Natural killer cell treated with Interleukin-12 subunit alpha and Interleukin-12 subunit beta and Interleukin-15 and Interleukin-18, amount 100 ng/mL, for 72 hours (primary cell): Measurements from ENCODE around the gene SNED1. TPM values are rescaled to one million over a fixed set of nuclear protein-coding genes. Genes with fewer than 3 reads are reported as not detected.
A peak's percentile ranks its signal among the peaks of the same experiment; 100 is the strongest.

Source experiments
- ATAC-seq, 2 donors: fragments of 150-1000 bp; cut with Tn5 transposase in 1 of 2; sonication (Bioruptor Pico), chemical (Tn5 transposase) in 1 of 2; 2 replicates each; pipeline ENCODE4 v1.10.0; 2021
- DNase-seq: peaks from one replicate; pipeline ENCODE4 v3.0.0; 2022; ENCODE audit warnings: low spot score
- H3K27ac Mint-ChIP-seq, 2 donors: 1 replicate in 1 of 2; 2 replicates in 1 of 2; pipeline ENCODE4 v1.8.0; 2022; ENCODE audit warnings: mixed read lengths in 2 of 2, mild to moderate bottlenecking in 1 of 2, moderate library complexity in 1 of 2
- H3K27me3 Mint-ChIP-seq, 2 donors: 1 replicate in 1 of 2; 2 replicates in 1 of 2; pipeline ENCODE4 v1.8.0; 2022; ENCODE audit warnings: mixed read lengths in 2 of 2
- H3K36me3 Mint-ChIP-seq: one replicate; pipeline ENCODE4 v1.8.0; 2022; ENCODE audit warnings: mixed read lengths
- H3K4me1 Mint-ChIP-seq, 2 donors: 1 replicate in 1 of 2; 2 replicates in 1 of 2; pipeline ENCODE4 v1.8.0; 2022; ENCODE audit warnings: low read depth in 2 of 2, mixed read lengths in 2 of 2, mild to moderate bottlenecking in 1 of 2
- H3K4me3 Mint-ChIP-seq: one replicate; pipeline ENCODE4 v1.8.0; 2022; ENCODE audit warnings: mixed read lengths
- H3K9me3 Mint-ChIP-seq: 2 replicates; pipeline ENCODE4 v1.8.0; 2022; ENCODE audit warnings: mixed read lengths
- total RNA-seq, 2 donors: library from RNA; stranded (reverse); gene quantifications; one replicate each; pipeline ENCODE4 v1.2.3, GENCODE V29; 2022

SNED1 gene
- total RNA-seq, 2 donors from 2014 or later = 0.14 TPM; not detected in 1

DNA sequence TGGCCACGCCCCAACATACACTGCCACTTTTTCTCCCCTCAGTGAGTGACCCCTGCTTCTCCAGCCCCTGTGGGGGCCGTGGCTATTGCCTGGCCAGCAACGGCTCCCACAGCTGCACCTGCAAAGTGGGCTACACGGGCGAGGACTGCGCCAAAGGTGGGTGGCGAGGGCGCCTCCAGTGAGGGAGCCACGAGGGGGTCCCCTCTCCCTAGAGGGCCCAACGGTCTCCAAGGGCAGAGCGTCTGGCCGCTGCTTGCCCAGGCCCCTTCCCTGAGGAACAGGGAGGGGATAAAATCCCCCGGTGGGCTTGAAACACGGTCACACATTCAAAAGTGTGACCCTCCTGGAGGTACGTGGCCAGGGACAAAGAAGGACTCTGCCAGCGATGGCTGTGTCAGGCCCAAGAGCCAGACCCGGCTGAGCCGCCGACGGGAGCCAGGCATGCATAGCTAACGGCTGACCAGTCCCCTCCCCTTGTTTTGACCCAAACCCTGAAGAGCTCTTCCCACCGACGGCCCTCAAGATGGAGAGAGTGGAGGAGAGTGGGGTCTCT lies 66.5 kb downstream of the SNED1 start:
- H3K36me3 Mint-ChIP-seq = no peaks in the 10 kb centered on the region
- H3K9me3 Mint-ChIP-seq = no peaks in the 10 kb centered on the region
- H3K27me3 Mint-ChIP-seq = peaks cover 0 to 2% of the 10 kb centered on the region in 2 donors
- H3K4me1 Mint-ChIP-seq = peaks cover 0 to 3% of the 10 kb centered on the region in 2 donors
- no peak overlapping the region for H3K27ac Mint-ChIP-seq
- DNase-seq = no peak
- ATAC-seq = no peak
- no peak overlapping the region for H3K4me3 Mint-ChIP-seq

DNA sequence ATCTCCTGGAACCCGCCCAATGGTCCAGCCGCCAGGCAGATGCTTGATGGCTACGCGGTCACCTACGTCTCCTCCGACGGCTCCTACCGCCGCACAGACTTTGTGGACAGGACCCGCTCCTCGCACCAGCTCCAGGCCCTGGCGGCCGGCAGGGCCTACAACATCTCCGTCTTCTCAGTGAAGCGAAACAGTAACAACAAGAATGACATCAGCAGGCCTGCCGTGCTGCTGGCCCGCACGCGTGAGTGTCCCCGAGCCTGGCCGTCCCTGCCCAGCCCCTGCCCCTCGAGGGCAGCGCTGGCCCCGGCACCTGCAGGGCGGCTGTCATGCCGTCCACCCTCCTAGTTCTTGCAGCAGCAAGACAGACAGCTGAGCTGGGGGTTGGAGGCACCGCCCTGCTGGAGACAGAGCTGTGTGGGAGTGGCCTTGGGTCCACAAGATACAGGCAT lies 67.0 kb downstream of the SNED1 start:
- DNase-seq (no peak), ATAC-seq (no peak)
- no peaks in the 10 kb centered on the region for H3K9me3 Mint-ChIP-seq
- no peak overlapping the region for H3K27ac Mint-ChIP-seq
- H3K36me3 Mint-ChIP-seq = no peaks in the 10 kb centered on the region
- peaks cover 0 to 3% of the 10 kb centered on the region in 2 donors for H3K4me1 Mint-ChIP-seq
- H3K27me3 Mint-ChIP-seq = peaks cover 0 to 2% of the 10 kb centered on the region in 2 donors
- H3K4me3 Mint-ChIP-seq = no peak overlapping the region

DNA sequence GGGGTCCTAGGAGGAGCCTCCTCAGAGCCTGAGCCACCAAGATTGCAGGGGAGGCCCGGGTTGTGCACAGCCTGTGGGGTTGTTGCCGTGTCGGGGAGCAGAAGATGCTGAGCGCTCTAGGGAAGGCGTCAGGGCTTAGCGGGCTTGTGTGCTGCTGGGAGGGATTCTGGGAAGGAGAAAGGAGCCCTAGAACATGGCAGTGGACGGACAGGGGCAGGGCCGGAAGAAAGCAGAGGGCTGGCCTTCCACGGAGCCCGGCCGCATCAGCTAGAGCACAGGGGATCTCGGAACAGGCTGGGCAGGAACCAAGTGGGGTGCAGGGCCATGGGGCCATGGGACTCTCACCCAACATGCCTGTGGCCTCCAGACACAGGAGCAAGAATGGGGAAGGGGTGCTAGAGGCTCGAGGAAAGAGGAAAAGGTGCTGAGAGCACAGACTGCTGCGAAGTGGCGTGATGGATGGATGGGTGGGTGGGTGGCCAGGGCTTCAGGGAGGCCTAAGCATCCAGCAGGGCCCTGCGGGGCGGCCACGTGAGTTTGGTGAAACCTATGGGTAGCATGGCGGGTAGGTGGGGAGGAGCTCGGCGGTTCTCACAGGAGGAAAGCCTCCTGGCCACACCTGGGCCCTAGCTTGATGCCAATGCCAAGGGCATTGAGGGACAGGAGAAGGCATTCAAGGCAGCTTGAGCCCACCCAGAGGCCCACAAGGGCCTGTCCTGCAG lies 67.9 kb downstream of the SNED1 start:
- no peak overlapping the region for H3K4me3 Mint-ChIP-seq
- ATAC-seq (no peak), DNase-seq (no peak)
- H3K27ac Mint-ChIP-seq = no peak overlapping the region
- H3K4me1 Mint-ChIP-seq = peaks cover 0 to 3% of the 10 kb centered on the region in 2 donors
- no peaks in the 10 kb centered on the region for H3K9me3 Mint-ChIP-seq
- no peaks in the 10 kb centered on the region for H3K36me3 Mint-ChIP-seq
- peaks cover 0 to 2% of the 10 kb centered on the region in 2 donors for H3K27me3 Mint-ChIP-seq

DNA sequence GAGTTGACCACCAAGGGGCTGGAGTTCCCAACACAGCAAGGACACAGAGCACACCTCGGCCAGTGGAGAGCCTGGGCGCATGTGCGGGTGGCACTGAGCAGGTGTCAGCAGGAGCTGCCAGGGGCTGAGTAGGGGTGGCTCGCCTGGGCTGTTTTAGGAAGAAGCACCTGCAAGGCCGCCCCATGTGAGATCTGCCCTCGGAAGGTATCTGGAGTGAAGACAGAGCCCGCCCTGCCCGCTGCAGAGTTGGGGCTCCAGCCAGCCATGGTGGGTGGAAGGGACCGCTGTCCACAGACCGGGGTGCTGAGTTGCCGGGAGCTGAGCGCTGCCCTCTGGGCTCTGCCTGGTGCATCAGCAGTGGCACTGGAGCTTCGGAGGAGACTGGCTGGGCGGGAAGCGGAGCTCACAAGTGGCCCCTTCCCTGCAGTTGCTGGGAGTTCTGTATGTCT lies 68.5 kb downstream of the SNED1 start:
- Mint-ChIP-seq H3K9me3 (no peaks in the 10 kb centered on the region), H3K4me1 (peaks cover 0 to 3% of the 10 kb centered on the region in 2 donors), H3K27me3 (peaks cover 0 to 2% of the 10 kb centered on the region in 2 donors), H3K4me3 (no peak overlapping the region), H3K36me3 (no peaks in the 10 kb centered on the region), H3K27ac (no peak overlapping the region)
- DNase-seq (peak; percentile 49), ATAC-seq (no peak)

DNA sequence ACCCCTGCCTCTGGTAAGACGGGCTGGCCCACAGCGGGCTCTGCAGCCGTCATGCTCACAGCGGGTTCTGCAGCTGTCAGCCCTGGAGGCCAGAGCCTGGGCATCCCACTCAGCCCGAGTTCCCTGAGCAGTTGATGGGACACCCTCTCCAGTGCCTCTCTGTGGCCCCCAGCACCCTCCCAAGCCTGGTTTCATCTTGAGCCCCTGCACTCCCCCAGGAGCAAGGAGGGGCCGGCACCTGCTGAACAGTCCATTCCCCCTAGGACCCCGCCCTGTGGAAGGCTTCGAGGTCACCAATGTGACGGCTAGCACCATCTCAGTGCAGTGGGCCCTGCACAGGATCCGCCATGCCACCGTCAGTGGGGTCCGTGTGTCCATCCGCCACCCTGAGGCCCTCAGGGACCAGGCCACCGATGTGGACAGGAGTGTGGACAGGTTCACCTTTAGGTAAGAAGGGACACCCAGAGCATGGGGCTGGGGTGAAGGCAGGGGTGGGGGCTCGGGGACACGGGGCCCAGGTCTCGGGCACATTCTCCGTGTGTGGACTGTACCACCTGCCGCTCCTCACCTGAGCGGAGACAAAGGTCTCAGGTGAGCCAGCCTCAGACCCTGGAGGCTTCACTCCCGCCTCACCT lies 69.2 kb downstream of the SNED1 start:
- Mint-ChIP-seq H3K27ac (no peak overlapping the region), H3K4me3 (no peak overlapping the region), H3K36me3 (no peaks in the 10 kb centered on the region), H3K4me1 (peaks cover 0 to 8% of the 10 kb centered on the region in 2 donors), H3K27me3 (peaks cover 0 to 2% of the 10 kb centered on the region in 2 donors), H3K9me3 (no peaks in the 10 kb centered on the region)
- ATAC-seq (no peak), DNase-seq (no peak)

DNA sequence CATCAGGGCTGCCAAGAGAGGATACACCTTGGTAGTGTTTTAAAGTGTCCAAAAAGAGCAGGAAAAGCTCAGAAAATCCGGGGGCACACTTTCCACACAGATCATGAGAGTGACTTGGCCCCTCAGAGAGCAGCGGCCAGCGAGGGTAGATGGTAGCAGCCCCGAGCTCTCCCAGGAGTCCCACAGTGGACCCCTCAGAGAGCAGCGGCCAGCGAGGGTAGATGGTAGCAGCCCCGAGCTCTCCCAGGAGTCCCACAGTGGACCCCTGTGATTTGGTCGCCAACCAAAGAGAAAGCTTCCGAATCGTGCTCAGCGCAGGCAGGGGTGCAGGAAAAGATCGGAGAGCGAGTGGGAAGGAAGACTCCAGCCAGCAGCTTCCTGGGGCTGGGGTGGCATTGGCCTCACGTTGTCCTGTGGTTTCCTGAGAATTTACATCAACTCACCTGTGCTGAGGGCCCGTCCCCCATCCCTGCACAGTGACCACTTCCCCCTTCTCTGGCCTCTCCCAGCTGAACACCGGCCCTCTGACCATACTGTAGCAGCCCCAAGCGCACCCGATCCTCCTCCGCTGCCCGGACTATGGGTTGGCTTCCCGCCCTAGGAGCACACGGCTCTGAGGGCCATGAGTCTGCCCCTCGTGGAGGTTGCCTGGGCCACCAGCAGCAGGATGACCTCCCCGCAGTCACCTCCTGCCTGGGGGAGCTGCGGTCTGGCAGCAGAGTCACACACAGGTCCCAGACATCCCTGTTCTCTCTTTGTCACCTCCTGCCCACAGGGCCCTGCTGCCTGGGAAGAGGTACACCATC lies 69.9 kb downstream of the SNED1 start:
- Mint-ChIP-seq H3K27me3 (no peaks in the 10 kb centered on the region), H3K36me3 (no peaks in the 10 kb centered on the region), H3K9me3 (no peaks in the 10 kb centered on the region), H3K4me1 (peaks cover 0 to 9% of the 10 kb centered on the region in 2 donors), H3K4me3 (no peak overlapping the region), H3K27ac (no peak overlapping the region)
- ATAC-seq (no peak), DNase-seq (no peak)

DNA sequence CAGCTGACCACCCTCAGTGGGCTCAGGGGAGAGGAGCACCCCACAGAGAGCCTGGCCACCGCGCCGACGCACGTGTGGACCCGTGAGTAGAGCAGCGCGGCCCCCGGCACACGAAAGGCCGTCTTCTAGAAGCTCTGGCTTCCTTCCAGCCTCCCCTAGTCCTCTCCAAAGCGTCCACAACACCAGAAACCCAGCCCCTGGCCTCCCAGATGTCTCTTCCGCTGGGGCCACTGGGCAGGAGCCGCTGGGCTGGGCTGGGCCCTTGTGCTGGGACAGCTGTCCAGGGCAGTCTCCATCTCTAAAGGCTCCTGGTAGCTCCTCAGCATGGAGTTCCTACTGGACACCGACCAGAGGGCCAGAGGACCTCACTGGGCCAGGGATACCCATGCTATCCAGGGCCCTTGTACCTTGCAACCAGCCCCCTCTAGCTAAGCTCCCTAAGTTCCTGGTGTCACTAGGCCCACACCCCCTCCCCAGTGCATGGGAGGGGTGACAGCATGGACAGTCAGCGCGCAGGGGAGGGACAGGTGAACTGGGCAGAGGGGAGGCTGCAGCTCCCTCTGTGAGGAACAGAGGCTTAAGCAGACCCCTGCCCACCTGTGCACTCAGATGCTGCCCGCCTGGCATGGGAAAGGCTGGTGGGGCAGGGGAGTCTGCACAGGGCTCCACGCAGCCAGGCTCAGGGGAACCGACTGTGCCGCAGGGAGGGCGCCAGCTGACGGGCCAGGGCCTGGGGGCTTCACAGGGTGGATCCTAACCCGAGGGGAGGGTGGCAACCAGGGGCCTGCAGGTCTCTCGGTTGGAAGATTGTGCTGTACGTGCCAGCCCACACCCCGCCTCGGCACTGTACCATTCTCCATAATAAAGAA lies 70.8 kb downstream of the SNED1 start:
- no peak for ATAC-seq
- no peak for DNase-seq
- peaks cover 0 to 7% of the 10 kb centered on the region in 2 donors for H3K4me1 Mint-ChIP-seq
- H3K36me3 Mint-ChIP-seq = no peaks in the 10 kb centered on the region
- no peaks in the 10 kb centered on the region for H3K27me3 Mint-ChIP-seq
- H3K9me3 Mint-ChIP-seq = no peaks in the 10 kb centered on the region
- no peak overlapping the region for H3K27ac Mint-ChIP-seq
- no peak overlapping the region for H3K4me3 Mint-ChIP-seq

DNA sequence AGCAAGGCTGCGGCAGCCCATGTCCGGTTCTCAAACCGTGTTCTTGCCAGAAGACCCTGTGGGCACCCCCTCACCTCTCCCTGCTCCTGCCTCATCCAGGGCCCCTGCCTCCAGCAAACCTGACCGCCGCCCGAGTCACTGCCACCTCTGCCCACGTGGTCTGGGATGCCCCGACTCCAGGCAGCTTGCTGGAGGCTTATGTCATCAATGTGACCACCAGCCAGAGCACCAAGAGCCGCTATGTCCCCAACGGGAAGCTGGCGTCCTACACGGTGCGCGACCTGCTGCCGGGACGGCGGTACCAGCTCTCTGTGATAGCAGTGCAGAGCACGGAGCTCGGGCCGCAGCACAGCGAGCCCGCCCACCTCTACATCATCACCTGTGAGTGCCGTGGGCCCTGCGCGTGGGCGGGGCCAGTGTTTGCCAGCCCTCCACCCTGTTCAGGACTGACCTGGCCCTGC lies 71.4 kb downstream of the SNED1 start:
- Mint-ChIP-seq H3K4me3 (no peak overlapping the region), H3K9me3 (no peaks in the 10 kb centered on the region), H3K4me1 (peaks cover 0 to 5% of the 10 kb centered on the region in 2 donors), H3K27ac (no peak overlapping the region), H3K36me3 (no peaks in the 10 kb centered on the region), H3K27me3 (no peaks in the 10 kb centered on the region)
- DNase-seq = no peak
- ATAC-seq = no peak

DNA sequence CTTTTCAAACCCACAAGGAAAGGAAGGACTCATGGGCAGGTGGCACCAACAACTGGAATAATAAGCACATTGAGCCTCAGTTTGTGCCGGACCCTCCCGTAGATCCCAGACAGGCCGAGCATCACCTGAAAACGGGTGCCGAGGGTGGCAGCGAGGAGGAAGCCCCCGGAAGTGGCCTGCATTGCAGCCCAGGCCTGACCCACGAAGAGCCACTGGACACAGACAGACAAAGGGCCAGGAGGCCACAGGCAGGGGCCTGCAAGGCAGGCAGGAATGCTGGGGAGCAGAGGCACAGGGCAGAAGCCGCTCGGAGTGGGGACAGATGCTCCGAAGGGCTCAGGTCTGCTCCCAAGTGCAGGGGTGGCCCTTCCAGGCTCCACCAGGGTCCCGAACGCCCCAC lies 71.9 kb downstream of the SNED1 start:
- no peak for DNase-seq
- Mint-ChIP-seq H3K9me3 (no peaks in the 10 kb centered on the region), H3K4me1 (peaks cover 0 to 5% of the 10 kb centered on the region in 2 donors), H3K27ac (no peak overlapping the region), H3K36me3 (no peaks in the 10 kb centered on the region), H3K4me3 (no peak overlapping the region), H3K27me3 (no peaks in the 10 kb centered on the region)
- no peak for ATAC-seq

DNA sequence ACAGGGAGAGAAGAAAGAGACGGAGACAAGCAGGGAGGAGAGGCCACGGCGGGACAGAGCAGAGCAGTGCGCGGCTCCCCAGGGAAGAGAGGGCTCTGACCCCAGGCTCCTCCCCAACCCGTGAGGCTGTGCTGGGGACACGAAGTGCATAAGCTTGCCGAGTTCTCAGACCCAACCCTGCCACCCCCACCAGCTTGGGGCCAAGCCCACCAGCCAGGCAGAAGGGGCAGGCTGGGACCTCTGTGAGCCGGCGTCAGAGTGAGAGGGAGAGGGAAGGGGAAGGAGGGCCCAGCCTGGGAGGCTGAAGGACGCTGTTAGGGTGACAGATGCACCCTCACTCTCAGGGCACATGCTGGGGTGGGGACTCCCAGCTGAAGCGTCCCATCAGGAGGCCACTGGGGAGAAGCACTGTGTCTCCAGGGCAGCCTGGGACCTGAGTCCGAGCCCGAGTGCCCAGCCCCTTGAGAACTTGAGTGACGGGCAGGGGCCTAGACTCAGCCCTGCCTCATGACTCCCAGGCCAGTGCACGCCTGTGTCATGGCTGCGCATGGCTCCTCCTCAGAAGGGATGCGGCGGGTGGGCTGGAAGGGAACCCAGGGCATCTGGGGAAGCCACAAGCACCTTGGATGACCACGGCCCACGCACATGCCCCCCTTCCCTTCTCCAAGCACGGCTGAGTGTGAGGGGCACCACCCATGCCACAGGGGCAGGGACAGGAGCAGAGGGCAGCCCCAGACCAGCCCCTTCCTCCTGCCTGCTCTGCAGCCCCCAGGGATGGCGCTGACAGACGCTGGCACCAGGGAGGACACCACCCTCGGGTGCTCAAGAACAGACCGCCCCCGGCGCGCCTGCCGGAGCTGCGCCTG lies 72.6 kb downstream of the SNED1 start:
- no peak overlapping the region for H3K27ac Mint-ChIP-seq
- ATAC-seq = no peak

DNA sequence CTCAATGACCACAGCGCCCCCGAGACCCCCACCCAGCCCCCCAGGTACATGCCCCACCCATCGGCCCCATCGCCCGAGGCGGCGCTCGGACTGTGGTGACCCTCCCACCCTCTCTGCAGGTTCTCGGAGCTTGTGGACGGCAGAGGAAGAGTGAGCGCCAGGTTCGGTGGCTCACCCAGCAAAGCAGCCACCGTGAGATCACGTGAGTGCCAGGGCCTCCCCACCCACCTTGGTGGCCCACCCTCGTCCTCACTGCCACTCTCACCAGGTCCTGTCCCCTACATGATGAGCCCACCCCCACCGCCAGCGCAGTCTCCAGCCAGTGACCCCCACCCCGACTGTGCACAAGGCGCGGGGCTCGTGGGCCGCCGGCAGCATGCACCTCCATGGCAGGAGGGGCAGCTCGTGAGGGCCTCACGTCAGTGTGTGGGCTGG lies 73.3 kb downstream of the SNED1 start:
- DNase-seq (no peak), ATAC-seq (no peak)
- H3K27me3 Mint-ChIP-seq = no peaks in the 10 kb centered on the region
- no peaks in the 10 kb centered on the region for H3K36me3 Mint-ChIP-seq
- peaks cover 0 to 5% of the 10 kb centered on the region in 2 donors for H3K4me1 Mint-ChIP-seq
- no peak overlapping the region for H3K4me3 Mint-ChIP-seq
- H3K27ac Mint-ChIP-seq = no peak overlapping the region
- no peaks in the 10 kb centered on the region for H3K9me3 Mint-ChIP-seq

More for the DNA sequence above, 72.6 kb downstream of the SNED1 start:
- H3K9me3 Mint-ChIP-seq = no peaks in the 10 kb centered on the region
- H3K4me1 Mint-ChIP-seq = peaks cover 0 to 5% of the 10 kb centered on the region in 2 donors
- DNase-seq = no peak
- no peaks in the 10 kb centered on the region for H3K27me3 Mint-ChIP-seq
- H3K36me3 Mint-ChIP-seq = no peaks in the 10 kb centered on the region
- H3K4me3 Mint-ChIP-seq = no peak overlapping the region

DNA sequence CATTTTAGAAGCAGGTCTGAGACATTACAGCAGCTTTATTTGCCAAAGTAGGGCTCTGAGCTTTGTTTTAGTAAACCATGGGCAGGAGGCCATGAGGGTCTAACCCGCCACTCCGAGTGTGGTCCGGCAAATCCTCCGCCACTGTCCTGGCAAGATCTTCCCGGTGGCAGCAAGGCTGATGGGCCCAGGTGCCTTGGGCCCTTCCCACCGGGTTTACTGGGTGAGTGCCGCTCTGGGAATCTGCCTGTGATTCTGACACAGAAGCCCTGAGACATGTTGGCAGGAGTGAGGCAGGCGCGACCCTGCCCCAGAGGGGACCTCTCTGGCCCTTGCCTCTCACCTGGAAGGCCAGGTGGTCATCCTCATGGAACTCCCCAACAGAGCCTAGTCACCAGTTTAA lies 73.7 kb downstream of the SNED1 start:
- H3K4me1 Mint-ChIP-seq = peaks cover 0 to 5% of the 10 kb centered on the region in 2 donors
- no peak overlapping the region for H3K4me3 Mint-ChIP-seq
- no peaks in the 10 kb centered on the region for H3K27me3 Mint-ChIP-seq
- H3K36me3 Mint-ChIP-seq = no peaks in the 10 kb centered on the region
- DNase-seq (no peak), ATAC-seq (no peak)
- H3K27ac Mint-ChIP-seq = no peak overlapping the region
- no peaks in the 10 kb centered on the region for H3K9me3 Mint-ChIP-seq
